HG02852 (cell line): ENCODE measurements around the gene ANO8.
A peak's percentile ranks its signal among the peaks of the same experiment; 100 is the strongest.
"Not testable (repeated sequence)": the region's sequence is repeated elsewhere in the genome, so short reads cannot be mapped to it uniquely, and the experiment has no call there.

ENCODE experiments used
- ATAC-seq: cut with Tn5 transposase; IDR thresholded peaks from one replicate; pipeline ENCODE4 v1.9.1; 2021; ENCODE audit warnings: mild to moderate bottlenecking, moderate library complexity; ENCODE audit not compliant: unreplicated experiment

ANO8 gene

DNA sequence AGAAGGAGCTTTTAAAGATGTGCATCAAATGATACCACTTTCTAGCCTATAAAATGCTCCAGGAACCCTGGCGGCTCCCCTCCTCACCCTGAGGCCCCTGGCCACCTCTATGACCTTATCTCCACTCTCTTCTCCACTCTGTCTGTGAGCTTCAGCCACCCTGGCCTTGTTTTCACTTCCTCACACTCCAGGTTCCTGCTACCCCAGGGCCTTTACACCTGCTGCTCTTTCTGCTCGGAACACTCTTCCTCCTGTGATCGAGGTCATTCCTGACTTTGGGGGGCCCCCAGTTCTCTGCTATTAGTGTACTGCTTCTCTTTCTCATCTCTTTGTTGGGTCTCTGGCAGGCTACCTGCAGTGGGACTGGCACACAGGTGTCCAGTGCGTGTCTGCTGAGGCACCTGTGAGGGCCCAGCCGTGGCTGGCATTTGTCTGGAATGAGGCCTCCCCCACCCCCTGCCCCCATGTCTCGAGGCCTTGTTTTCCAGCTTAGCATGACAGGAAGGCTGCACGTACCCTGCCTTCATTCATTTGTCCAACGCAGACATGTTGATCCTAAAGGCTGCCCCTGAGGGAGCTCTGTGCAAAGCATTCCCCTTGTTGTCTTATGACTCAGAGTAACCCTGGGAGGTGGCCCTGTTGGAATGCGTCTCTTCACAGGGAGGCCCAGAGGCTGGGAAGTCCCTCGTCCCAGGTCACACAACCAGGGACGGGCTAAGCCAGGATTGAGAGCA, 23.0 kb downstream of the ANO8 start:
- ATAC-seq, result no peak

GRCh38 chr19:17309965-17310461, 24.6 kb downstream of the ANO8 start:
- no peak for ATAC-seq

DNA sequence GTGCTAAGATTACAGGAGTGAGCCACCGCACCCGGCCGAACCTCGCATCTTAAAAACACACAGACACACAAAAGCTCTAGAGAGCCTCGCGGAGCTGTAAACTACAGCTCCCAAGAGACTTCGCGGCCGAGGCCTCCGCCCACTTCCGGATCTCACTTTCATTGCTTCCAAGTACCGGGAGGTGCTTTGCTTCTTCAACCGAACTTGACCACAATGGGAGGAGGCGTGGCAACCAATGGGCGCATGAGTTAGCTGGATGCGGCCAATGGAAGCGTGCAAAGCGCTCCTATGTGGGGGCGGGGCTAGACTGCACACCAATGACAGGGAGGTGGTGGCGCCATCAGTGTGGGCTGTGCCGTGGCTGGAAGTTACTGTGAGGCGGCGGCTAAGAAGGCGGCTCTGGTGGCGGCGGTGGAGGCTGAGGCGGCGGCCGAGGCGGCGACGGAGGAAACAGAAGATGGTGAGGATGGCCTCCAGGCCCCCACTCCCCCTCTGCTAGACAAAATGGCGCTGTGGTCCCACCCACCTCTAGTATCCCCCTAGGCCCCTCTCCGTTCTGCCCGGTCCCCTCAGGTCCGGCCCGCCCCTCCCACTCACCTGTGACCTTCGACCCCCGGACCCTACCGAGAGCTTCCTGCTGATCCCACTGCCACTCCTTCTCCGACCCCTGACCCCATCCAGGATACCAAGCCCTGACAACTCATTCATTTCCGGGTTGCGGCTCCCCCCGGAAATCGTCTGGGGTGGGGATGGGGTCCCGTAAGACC, 25.3 kb downstream of the ANO8 start, which contains the start of gene DDA1:
TSS of gene DDA1 (plus strand) at position 366 of the 767 bp plus-strand sequence. CDS start at position 458, 92 bp downstream.
- ATAC-seq, result peak; percentile 61

DNA sequence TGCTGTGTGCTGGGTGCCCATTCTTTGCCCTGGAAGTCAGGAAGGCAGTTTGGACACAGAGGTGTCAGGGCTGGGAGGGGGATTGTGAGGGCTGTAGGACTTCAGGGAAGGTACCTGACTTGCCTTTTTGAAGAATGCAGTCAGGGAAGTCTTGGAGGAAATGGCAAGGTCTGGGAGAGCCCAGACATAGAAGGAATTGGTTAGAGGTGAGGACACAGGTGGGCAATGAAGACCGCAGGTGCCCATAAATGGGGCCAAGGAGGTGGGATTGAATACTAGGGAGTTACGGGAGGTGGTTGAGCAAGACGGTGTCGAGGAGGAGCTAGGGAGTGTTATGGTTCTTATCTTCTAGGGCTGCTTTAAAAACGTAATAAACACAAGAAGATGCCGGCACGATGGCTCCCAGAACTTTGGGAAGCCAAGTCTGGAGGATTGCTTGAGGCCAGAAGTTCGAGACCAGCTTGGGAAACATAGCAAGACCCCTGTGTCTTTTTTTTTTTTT, 26.7 kb downstream of the ANO8 start:
- no peak for ATAC-seq

DNA sequence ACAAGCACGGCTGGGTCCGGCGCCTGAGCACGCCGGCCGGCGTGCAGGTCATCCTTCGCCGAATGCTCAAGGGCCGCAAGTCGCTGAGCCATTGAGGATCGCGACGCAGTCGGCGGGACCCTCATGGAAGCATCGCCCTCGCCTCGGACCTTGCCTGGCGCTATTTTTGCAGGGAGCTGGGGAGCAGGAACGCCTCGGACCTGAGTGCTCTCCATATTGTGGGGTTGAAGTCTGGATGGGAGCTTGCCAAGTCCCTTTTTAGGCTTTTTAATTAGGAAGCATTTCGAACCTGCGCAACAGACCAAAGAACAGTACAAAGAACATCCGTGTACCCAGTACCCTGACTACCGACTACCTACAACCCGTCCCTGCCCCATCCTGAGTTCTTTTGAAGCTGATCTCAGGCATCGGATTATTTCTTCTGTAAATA, 28.4 kb downstream of the ANO8 start:
- ATAC-seq, result no peak

- ATAC-seq, result peak; percentile 55
Measured at GRCh38 chr19:17305517-17306284, 29.0 kb downstream of the ANO8 start, which contains the start of gene MRPL34. MRPL34 (plus strand) TSS chr19:17305872; CDS start chr19:17305893, 21 bp downstream.

- no peak for ATAC-seq
Measured at GRCh38 chr19:17305216-17305516, 29.5 kb downstream of the ANO8 start.

DNA sequence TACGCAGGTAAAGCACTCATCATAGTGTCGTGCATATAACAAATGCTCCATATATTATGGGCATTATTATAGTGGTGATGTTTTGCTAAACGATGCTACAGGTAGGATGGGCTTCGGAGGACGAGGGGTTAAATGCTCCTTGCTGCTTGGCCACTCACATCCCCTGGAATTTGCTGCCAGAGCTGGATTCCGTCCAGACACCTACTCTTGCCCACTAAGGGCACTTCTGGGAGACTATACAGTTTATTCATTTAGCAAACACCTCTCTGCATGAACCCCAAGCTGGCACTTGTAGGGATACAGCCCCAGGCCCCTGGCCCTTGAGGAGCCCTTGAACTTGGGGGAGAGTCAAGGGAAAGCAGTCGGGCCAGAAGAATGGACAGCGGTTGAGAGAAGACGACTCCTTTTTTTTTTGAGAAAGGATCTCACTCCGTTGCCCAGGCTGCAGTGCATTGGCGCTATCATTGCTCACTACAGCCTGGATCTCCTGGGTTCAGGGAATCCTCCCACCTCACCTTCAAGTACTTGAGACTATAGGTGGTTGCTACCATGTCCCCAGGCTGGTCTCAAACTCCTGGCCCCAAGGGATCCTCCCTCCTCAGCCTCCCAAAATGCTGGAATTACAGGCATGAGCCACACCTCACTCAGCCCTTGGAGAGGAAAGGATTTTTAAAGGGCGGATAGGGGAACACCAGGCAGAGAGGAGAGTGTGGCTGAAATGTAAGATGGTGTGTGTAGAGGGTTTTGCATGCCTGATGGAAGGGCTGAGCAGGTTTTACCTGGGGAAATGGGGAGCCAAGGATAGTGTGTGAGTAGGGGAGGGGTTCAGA, 30.1 kb downstream of the ANO8 start:
- no peak for ATAC-seq

GRCh38 chr19:17303940-17304267, 30.8 kb downstream of the ANO8 start:
- ATAC-seq, result no peak

- ATAC-seq, result peak; percentile 64
Measured at GRCh38 chr19:17303167-17303939, 31.3 kb downstream of the ANO8 start, which contains the start of gene ABHD8. ABHD8 (minus strand) TSS chr19:17303425; CDS start chr19:17301616, 1,809 bp downstream.

DNA sequence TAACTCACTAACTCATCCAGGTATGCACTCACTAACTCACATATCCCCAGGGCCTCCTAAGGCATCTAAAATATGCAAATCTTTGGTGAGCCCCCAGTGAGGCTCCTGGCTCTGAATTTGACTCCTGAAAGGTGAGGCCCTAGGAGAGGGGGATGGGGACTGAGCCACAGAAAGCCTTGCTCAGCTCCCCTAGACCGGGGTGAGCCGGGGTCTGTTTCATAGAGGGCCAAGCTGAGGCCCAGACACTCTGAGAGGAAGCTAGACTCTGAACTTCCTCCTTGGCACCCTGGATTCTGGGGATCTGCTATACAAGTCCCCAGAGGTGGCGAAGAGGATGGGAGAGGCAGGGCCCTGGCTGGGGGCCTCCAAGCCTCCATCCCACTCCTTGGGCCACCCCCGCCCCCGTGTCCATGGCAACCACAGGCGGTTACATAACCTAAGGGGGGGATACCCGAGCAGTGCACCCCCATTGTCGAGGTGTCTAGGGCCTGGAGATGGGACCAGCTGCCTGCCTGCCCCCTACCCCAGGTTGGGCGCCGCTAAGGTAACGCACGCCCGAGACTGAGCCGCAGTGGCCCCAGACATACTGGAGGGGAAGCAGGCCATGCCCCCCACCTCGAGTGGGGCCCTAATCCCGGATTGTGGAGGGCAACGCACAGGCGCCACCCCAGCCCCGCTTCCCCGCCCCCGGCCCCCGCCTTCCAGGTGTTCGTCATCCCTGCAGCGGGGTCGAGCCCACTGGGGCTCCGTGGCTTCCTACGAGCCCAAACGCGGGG, 32.1 kb downstream of the ANO8 start:
- ATAC-seq, result no peak

DNA sequence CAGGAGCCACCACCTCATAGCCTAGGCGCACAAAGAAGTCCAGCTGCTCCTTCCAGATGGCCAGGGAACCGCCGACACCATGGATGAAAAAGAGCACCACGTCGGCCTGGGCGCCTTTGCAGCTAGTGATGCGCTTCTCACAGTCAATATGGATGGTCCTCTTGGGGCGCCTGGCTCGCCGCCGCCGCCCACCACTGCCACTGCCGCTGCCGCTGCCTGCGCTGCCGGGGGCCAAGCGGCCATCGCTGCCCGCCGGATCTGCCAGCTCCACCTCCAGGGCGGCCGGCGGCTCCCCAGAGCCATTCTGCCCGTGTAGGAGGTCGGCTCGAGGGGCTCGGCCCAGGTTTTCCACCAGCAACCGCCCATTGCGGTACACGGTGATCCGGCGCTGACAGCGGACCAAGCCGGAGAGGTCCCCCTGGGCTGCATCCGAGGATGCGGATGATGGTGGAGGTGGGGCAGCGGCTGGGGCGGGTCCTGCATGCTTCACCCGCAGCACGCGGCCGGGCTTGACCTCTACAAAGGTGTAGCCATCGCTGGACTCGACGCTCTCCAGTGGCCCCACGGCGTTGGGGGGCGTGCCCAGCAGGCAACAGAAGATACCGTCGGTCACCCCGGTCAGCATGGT, 33.5 kb downstream of the ANO8 start:
- no peak for ATAC-seq

DNA sequence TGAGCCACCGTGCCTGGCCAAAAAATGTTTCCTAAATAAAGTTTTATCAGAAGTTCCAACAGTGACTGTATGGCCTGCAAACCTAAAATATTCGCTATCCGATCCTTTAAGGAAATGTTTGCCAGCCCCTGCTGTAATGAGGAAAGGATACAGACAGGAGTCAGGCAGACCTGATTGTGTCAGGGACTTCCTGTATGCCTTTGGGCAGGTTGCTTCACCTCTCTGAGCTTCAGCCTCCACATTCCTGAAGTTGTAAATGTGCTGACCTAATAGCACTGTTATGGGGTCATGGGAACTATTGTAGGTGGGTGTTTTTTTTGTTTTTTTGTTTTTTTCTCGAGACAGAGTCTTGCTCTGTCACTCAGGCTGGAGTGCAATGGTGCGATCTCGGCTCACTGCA, 37.7 kb downstream of the ANO8 start:
- no peak for ATAC-seq

DNA sequence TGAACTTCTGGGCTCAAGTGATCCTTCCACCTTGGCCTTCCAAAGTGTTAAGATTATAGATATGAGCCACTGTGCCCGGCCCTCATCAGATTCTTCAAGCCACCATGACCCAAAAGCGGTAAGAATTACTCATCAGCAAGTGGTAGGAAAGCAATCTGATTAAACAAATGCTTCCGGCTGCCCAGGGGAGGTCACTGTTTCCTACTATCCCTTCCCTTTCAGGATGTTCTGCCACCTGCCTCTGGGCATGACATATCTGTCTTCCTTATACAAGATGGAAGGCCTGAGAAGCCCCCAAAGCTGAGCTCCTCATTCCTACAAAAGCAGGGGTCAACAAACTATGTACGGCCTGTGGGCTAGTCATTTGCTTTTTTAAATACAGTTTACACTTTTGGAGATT, 38.4 kb downstream of the ANO8 start:
- no peak for ATAC-seq

- ATAC-seq, result not testable (repeated sequence)
Measured at GRCh38 chr19:17295551-17295950, 39.1 kb downstream of the ANO8 start.

DNA sequence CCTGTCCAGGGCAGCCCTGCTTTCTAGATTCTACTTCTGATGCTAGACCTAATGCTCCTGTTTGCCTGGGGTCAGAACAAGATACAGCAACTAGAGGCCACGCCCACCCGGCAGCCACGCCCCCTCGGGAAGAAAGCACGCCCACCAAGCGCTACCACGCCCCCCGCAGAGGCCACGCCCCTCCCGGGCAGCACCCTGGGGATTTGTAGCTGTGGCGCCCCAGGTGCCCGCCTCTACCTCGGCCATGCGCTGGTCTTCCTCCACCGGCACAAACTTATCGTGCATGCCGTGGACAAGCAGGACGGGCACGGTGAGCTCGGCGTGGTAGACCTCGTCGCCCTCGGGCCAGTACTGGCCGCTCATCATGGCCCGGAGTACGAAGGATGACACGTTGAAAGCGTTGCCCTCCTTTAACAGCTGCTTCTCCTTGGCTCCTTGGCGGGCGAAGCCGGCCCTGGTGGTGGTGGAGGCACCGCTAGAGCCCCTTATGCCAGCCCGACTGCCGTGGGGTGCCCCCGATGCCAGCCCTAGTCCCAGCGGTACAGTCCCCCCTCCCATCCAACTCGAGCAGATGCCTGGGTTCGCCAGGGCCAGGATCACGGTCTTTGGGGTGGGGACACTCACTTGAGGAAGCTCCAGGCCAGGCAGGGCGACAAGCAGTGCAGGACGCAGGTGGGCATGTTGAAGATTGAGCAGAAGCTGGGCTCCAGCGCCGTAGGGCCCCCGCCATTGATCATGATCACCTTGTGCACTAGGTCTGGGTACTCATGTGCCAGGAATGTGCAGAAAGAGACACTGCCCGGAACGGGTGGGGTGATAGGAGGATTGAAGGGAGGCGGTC, 40.4 kb downstream of the ANO8 start:
- no peak for ATAC-seq

DNA sequence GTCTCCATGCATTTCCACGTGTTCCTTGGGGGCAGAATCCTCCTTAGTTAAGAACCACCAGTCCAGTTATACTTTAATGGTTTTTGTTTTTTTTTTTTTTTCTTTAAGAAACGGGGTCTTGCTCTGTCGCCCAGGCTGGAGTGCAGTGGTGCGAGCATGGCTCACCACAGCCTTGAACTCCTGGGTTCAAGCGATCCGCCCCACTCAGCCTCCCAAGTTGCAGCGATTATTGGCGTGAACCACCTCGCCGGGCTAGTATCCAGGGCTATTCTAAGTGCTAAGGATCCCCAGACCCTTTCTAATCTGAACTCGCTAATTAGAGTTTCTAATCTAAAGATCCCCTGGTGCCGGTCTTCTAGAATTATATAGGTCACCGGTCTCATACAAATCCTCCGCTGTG, 41.0 kb downstream of the ANO8 start:
- ATAC-seq, result no peak
